Esophagus (tissue), 2 donors: ENCODE results near the gene BDKRB1. TPM values are rescaled to one million over a fixed set of nuclear protein-coding genes. Genes with fewer than 3 reads are reported as not detected.

Source experiments
- H3K27ac ChIP-seq, 2 donors: one replicate each; pipeline ENCODE4 v1.5.1; 2013; ENCODE audit warnings: low read depth in 2 of 2, mild to moderate bottlenecking in 2 of 2, inconsistent platforms in 1 of 2, low read length in 1 of 2, moderate library complexity in 1 of 2
- H3K27me3 ChIP-seq, 2 donors: one replicate each; pipeline ENCODE4 v1.6.1; 2013; ENCODE audit warnings: low read length in 2 of 2, control low read depth in 1 of 2, mild to moderate bottlenecking in 1 of 2; ENCODE audit not compliant: insufficient read depth in 2 of 2, control insufficient read depth in 1 of 2
- H3K36me3 ChIP-seq, 2 donors: one replicate each; pipeline ENCODE4 v1.6.1; 2013; ENCODE audit warnings: low read length in 1 of 2; ENCODE audit not compliant: control insufficient read depth in 2 of 2, insufficient read depth in 2 of 2
- H3K4me1 ChIP-seq, 2 donors: one replicate each; pipeline ENCODE4 v1.6.1; 2013; ENCODE audit warnings: low read length in 1 of 2; ENCODE audit not compliant: control insufficient read depth in 2 of 2, insufficient read depth in 2 of 2
- H3K4me3 ChIP-seq, 2 donors: one replicate each; pipeline ENCODE4 v1.5.1; 2013; ENCODE audit warnings: low read length in 2 of 2, mild to moderate bottlenecking in 2 of 2, low read depth in 1 of 2, moderate library complexity in 1 of 2
- H3K9me3 ChIP-seq, 2 donors: one replicate each; pipeline ENCODE4 v1.6.1; 2013; ENCODE audit warnings: mild to moderate bottlenecking in 2 of 2, low read depth in 1 of 2, low read length in 1 of 2, moderate library complexity in 1 of 2; ENCODE audit not compliant: control insufficient read depth in 2 of 2, insufficient read depth in 1 of 2
- WGBS, 2 donors: extraction: QIAGEN DNeasy Blood & Tissue Kit; methylation state at CpG; one replicate each; pipeline ENCODE4 v1.1.7; 2013; 5-methylcytosine and 5-hydroxymethylcytosine counted together
- polyA plus RNA-seq, 2 donors: library from polyadenylated mRNA; stranded (reverse); fragments of 200-250 nt; gene quantifications; one replicate each; pipeline ENCODE4 v1.2.3, GENCODE V29; 2013
- donor health status: healthy with polysubstance abuse.
- donor health status: Bipolar disorder and iron deficiency.

Gene BDKRB1
- polyA plus RNA-seq, 2 donors: 13.4 to 18.5 TPM

GRCh38 chr14:96231056-96231455 is 25.0 kb upstream of the BDKRB1 start:
- no peaks in the 10 kb centered on the region for H3K9me3 ChIP-seq
- peaks cover 0 to 10% of the 10 kb centered on the region in 2 donors for H3K36me3 ChIP-seq
- no peak overlapping the region for H3K4me3 ChIP-seq
- WGBS, 2 donors: 76 to 83% methylated on average over 4 of the region's 4 CpGs
- no peak overlapping the region for H3K27ac ChIP-seq
- H3K4me1 ChIP-seq: peaks cover 0 to 1% of the 10 kb centered on the region in 2 donors
- no peaks in the 10 kb centered on the region for H3K27me3 ChIP-seq

GRCh38 chr14:96231526-96232130 is 24.4 kb upstream of the BDKRB1 start:
- Histone ChIP-seq H3K27ac (no peak overlapping the region), H3K27me3 (no peaks in the 10 kb centered on the region), H3K4me1 (no peaks in the 10 kb centered on the region), H3K36me3 (peaks cover 0 to 10% of the 10 kb centered on the region in 2 donors), H3K9me3 (no peaks in the 10 kb centered on the region), H3K4me3 (no peak overlapping the region)
- WGBS, 2 donors: 82 to 86% methylated on average over 12 of the region's 12 CpGs

GRCh38 chr14:96232506-96232905 is 23.5 kb upstream of the BDKRB1 start:
- no peak overlapping the region for H3K27ac ChIP-seq
- H3K27me3 ChIP-seq: no peaks in the 10 kb centered on the region
- no peaks in the 10 kb centered on the region for H3K9me3 ChIP-seq
- H3K4me3 ChIP-seq: no peak overlapping the region
- peaks cover 4 to 9% of the 10 kb centered on the region in 2 donors for H3K36me3 ChIP-seq
- 82 to 87% methylated on average over 11 of the region's 11 CpGs for WGBS, 2 donors
- H3K4me1 ChIP-seq: no peaks in the 10 kb centered on the region

- H3K36me3 ChIP-seq: peaks cover 4 to 17% of the 10 kb centered on the region in 2 donors
- WGBS, 2 donors: 47 to 48% methylated on average over 3 of the region's 3 CpGs
- no peak overlapping the region for H3K27ac ChIP-seq
- H3K27me3 ChIP-seq: no peaks in the 10 kb centered on the region
- H3K9me3 ChIP-seq: no peaks in the 10 kb centered on the region
- no peaks in the 10 kb centered on the region for H3K4me1 ChIP-seq
- no peak overlapping the region for H3K4me3 ChIP-seq
These were observed 22.3 kb upstream of the BDKRB1 start for GRCh38 chr14:96233661-96234060.

- Histone ChIP-seq H3K27ac (no peak overlapping the region), H3K9me3 (no peaks in the 10 kb centered on the region), H3K4me1 (no peaks in the 10 kb centered on the region), H3K36me3 (peaks cover 7 to 27% of the 10 kb centered on the region in 2 donors), H3K4me3 (no peak overlapping the region), H3K27me3 (no peaks in the 10 kb centered on the region)
- 67 to 71% methylated on average over 4 of the region's 4 CpGs for WGBS, 2 donors
These were observed 20.6 kb upstream of the BDKRB1 start for GRCh38 chr14:96235426-96235825.

- H3K36me3 ChIP-seq: peaks cover 7 to 49% of the 10 kb centered on the region in 2 donors
These were observed 18.4 kb upstream of the BDKRB1 start for GRCh38 chr14:96237641-96238040.

GRCh38 chr14:96238676-96239265 is 17.2 kb upstream of the BDKRB1 start:
- Histone ChIP-seq H3K9me3 (no peaks in the 10 kb centered on the region), H3K36me3 (peaks cover 7 to 45% of the 10 kb centered on the region in 2 donors), H3K4me1 (no peaks in the 10 kb centered on the region), H3K4me3 (no peak overlapping the region), H3K27me3 (no peaks in the 10 kb centered on the region), H3K27ac (no peak overlapping the region)
- WGBS, 2 donors: 67 to 75% methylated on average over 7 of the region's 7 CpGs

More at GRCh38 chr14:96237641-96238040, 18.4 kb upstream of the BDKRB1 start:
- H3K27me3 ChIP-seq: no peaks in the 10 kb centered on the region
- no peak overlapping the region for H3K4me3 ChIP-seq
- H3K9me3 ChIP-seq: no peaks in the 10 kb centered on the region
- 91 to 95% methylated on average over 2 of the region's 2 CpGs for WGBS, 2 donors
- H3K4me1 ChIP-seq: no peaks in the 10 kb centered on the region
- H3K27ac ChIP-seq: no peak overlapping the region

- Histone ChIP-seq H3K9me3 (no peaks in the 10 kb centered on the region), H3K27me3 (no peaks in the 10 kb centered on the region), H3K4me3 (no peak overlapping the region), H3K36me3 (peaks cover 7 to 45% of the 10 kb centered on the region in 2 donors), H3K27ac (no peak overlapping the region), H3K4me1 (no peaks in the 10 kb centered on the region)
- 75% methylated on average over 9 of the region's 9 CpGs for WGBS, 2 donors
These were observed 16.3 kb upstream of the BDKRB1 start for GRCh38 chr14:96239711-96240141.

GRCh38 chr14:96240641-96241040 is 15.4 kb upstream of the BDKRB1 start:
- Histone ChIP-seq H3K4me1 (no peaks in the 10 kb centered on the region), H3K27ac (no peak overlapping the region), H3K36me3 (peaks cover 7 to 45% of the 10 kb centered on the region in 2 donors), H3K4me3 (no peak overlapping the region), H3K9me3 (no peaks in the 10 kb centered on the region), H3K27me3 (no peaks in the 10 kb centered on the region)
- WGBS, 2 donors: 95% methylated on average over 18 of the region's 18 CpGs

GRCh38 chr14:96242126-96242525 is 13.9 kb upstream of the BDKRB1 start:
- no peaks in the 10 kb centered on the region for H3K4me1 ChIP-seq
- H3K27me3 ChIP-seq: no peaks in the 10 kb centered on the region
- no peak overlapping the region for H3K27ac ChIP-seq
- H3K9me3 ChIP-seq: no peaks in the 10 kb centered on the region
- WGBS, 2 donors: 92 to 96% methylated on average over 10 of the region's 10 CpGs
- H3K4me3 ChIP-seq: no peak overlapping the region
- H3K36me3 ChIP-seq: peaks cover 6 to 43% of the 10 kb centered on the region in 2 donors
